Activated naive CD8-positive, alpha-beta T cell treated with anti-CD3 and anti-CD28 coated beads for 36 hours (primary cell): ENCODE results near the gene HOXD9. TPM values are rescaled to one million over a fixed set of nuclear protein-coding genes. Genes with fewer than 3 reads are reported as not detected.

Source experiments
- DNase-seq: peaks from one replicate; pipeline ENCODE4 v3.0.0; 2021
- H3K27ac Mint-ChIP-seq: one replicate; pipeline ENCODE4 v1.8.0; 2022; ENCODE audit warnings: mild to moderate bottlenecking, moderate library complexity, mixed read lengths
- H3K27me3 Mint-ChIP-seq: one replicate; pipeline ENCODE4 v1.8.0; 2022; ENCODE audit warnings: mild to moderate bottlenecking, mixed read lengths
- H3K36me3 Mint-ChIP-seq: one replicate; pipeline ENCODE4 v1.8.0; 2021; ENCODE audit warnings: mild to moderate bottlenecking, mixed read lengths
- H3K4me1 Mint-ChIP-seq: one replicate; pipeline ENCODE4 v1.8.0; 2021; ENCODE audit warnings: mixed read lengths
- H3K4me3 Mint-ChIP-seq: one replicate; pipeline ENCODE4 v1.8.0; 2022; ENCODE audit warnings: mild to moderate bottlenecking, moderate library complexity, mixed read lengths
- H3K9me3 Mint-ChIP-seq: one replicate; pipeline ENCODE4 v1.8.0; 2022; ENCODE audit warnings: mixed read lengths
- total RNA-seq, 2 experiments: library from RNA; stranded (reverse); gene quantifications; one replicate each; pipeline ENCODE4 v1.2.3, GENCODE V29; 2021

HOXD9 gene
- total RNA-seq, 2 experiments from 2014 or later: not detected

DNA sequence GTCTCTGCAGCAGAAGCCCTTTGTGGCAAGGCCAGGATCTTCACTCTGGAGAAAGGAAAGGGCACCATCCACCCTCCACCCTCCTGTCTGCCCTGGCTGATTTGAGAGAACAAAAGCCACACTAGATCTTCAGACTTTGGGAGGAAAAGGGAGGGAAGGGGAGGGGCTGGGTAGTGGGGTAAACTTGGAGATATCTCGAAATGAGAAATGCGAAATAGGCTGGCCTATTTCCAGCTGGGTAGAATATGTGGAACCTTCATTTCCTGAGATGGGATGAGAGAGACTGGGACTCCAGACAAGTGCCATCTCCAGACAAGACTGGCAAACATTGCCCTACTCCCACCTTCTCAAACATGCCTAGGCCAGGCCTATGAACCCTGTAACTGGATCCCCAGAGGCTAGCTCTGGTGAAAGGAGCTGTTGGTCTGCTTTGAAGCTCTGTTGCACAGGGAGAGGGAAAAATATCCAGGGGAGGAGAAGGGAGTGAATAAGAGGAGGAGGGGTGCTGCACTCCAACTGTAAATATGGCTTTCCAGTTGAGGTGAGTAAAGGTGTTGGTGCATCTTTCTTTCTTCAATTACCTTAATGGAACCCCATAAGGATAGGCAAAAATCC lies 21.2 kb upstream of the HOXD9 start:
- H3K4me1 Mint-ChIP-seq: peaks cover 32% of the 10 kb centered on the region
- H3K27me3 Mint-ChIP-seq: peaks cover 98% of the 10 kb centered on the region
- no peak for DNase-seq
- peaks cover 2% of the 10 kb centered on the region for H3K9me3 Mint-ChIP-seq
- no peak overlapping the region for H3K4me3 Mint-ChIP-seq
- H3K27ac Mint-ChIP-seq: no peak overlapping the region
- peaks cover 3% of the 10 kb centered on the region for H3K36me3 Mint-ChIP-seq

DNA sequence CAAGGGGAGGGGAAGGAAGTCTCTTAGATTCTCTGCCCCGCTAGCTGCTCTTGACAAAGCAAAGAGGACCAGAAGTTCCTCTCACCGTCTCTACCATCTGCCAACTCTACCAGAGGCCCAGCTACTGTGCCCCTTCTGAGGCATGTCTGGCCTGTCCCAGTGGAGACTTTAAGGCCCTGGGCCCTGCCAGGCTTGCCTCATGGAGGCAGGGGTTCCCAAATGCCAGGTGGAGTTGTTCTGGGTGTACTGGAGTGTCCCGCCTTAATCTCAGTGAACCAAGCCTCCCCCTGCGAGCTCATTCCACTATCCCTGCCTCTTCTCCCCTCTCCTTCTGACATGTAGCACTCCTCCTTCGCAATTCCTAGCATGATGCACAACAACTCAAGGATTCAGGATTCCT lies 20.7 kb upstream of the HOXD9 start:
- peaks cover 29% of the 10 kb centered on the region for H3K4me1 Mint-ChIP-seq
- H3K36me3 Mint-ChIP-seq: peaks cover 4% of the 10 kb centered on the region
- H3K9me3 Mint-ChIP-seq: peaks cover 2% of the 10 kb centered on the region
- DNase-seq: no peak
- peaks cover 95% of the 10 kb centered on the region for H3K27me3 Mint-ChIP-seq
- no peak overlapping the region for H3K27ac Mint-ChIP-seq
- H3K4me3 Mint-ChIP-seq: no peak overlapping the region

DNA sequence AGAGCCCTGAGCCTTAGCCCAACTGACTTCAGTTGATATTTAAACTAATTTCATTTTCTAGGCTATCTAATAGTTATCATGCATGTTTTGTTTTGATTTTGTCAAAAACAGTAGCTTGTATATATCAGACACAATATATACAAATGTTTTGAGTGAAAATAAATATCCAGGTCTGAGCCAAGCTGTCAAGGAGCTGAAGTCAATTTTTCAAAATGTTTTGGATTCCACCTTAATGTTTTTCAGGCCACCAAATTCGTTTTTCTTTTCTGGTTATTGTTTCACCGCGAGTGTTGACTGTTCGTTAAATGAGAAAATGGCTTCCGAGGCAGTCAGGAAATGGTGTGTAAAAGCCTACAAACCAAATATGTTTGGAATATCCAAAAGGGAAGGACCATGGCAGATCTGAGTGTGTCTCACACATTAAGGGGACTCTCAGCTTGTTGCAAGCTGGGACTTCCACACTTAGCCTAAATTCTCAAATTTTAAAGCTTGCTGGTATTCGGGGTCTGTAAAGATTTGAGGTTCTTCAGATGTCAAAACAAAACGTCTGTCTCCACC lies 20.1 kb upstream of the HOXD9 start:
- H3K27me3 Mint-ChIP-seq: peaks cover 94% of the 10 kb centered on the region
- H3K9me3 Mint-ChIP-seq: peaks cover 2% of the 10 kb centered on the region
- DNase-seq: no peak
- peaks cover 27% of the 10 kb centered on the region for H3K4me1 Mint-ChIP-seq
- H3K4me3 Mint-ChIP-seq: no peak overlapping the region
- peaks cover 4% of the 10 kb centered on the region for H3K36me3 Mint-ChIP-seq
- no peak overlapping the region for H3K27ac Mint-ChIP-seq

DNA sequence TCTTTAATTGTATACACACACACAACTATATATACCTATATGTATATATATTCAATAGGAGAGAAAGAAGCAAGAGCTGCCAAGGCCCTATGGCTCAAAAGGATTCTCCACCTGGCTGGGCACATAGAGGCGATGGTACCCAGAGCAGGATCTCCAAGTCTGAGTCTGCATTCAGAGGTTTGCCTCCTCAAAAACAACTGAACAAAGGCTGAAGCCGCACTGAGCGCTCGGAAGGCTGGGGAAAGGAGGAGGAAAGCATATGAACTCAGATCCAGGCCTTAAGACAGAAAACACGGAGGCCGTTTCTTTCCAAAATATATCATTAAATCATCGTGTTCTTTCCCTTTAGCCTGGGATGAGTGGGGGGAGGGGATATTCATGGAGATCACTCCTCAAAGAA lies 19.3 kb upstream of the HOXD9 start:
- peaks cover 2% of the 10 kb centered on the region for H3K9me3 Mint-ChIP-seq
- no peak for DNase-seq
- peaks cover 22% of the 10 kb centered on the region for H3K4me1 Mint-ChIP-seq
- H3K27me3 Mint-ChIP-seq: peaks cover 88% of the 10 kb centered on the region
- H3K27ac Mint-ChIP-seq: no peak overlapping the region
- H3K4me3 Mint-ChIP-seq: no peak overlapping the region
- peaks cover 4% of the 10 kb centered on the region for H3K36me3 Mint-ChIP-seq

DNA sequence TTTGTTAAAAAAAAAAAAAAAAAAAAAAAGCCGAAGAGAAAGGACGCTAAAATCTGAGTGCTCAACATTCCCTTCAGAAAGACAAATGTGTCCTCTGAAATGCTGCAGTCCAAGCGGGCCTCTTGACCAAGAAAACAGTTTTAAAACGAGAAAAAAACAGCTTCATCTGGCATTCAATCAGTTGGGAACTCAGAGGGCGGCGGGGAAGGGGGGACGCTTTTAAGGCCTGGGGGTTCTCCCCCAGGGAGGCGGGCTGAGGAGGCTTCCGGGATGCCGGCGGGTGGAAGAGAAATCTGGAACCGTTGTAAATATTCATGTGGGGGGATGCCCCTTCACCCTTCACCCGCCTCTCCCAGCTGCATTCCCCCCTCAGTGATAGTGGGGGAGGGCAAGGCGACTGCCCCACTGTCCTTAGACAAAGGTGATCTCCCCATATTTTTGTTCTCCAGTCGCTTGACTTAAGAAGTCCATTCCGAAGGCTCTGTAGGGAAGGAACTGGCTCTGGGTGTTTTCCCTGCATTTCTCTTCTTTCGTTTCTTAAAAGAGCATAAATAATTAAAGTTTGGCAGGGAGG lies 18.7 kb upstream of the HOXD9 start:
- Mint-ChIP-seq H3K27me3 (peaks cover 88% of the 10 kb centered on the region), H3K36me3 (peaks cover 4% of the 10 kb centered on the region), H3K27ac (no peak overlapping the region), H3K4me1 (peaks cover 26% of the 10 kb centered on the region), H3K9me3 (peaks cover 3% of the 10 kb centered on the region), H3K4me3 (no peak overlapping the region)
- DNase-seq: no peak

DNA sequence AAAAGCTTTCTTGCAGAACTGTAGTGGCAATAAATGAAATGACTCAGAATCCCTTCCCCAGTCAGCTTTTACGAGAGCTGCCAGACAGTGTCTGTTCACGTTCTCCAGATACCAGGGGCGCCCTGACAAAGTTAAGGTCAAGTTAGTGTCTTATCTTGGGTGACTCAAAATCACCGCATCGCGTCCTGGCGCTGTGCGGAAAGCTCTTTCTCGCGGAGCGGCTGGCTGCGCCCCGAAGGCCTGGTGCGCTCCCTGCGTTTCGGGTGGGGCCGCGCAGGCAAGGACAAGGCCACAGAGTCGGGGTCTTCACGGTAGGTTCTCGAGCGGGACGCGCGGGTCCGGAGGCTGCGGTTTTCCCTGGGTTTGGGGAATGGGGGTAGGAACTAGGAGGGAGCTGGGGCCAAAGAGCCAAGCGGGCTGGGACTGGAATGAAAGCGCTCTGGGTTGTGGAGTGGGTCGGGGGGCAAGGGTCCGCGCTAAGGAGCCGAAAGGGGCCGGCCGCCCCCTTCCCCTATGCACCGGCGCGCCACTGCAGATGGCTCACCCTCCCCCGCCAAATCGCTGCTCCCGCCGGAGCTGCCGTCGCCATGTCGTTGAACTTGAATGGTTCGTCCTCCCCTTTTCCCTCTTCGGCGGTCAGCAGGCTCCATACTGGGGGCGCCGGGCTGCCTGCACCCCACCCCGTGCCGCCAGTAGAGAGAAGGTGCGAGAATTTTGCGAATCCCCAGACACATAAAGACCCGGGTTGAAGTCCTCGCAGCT lies 18.0 kb upstream of the HOXD9 start:
- no peak for DNase-seq
- Mint-ChIP-seq H3K27ac (no peak overlapping the region), H3K4me1 (peaks cover 30% of the 10 kb centered on the region), H3K9me3 (peaks cover 6% of the 10 kb centered on the region), H3K36me3 (peaks cover 4% of the 10 kb centered on the region), H3K4me3 (no peak overlapping the region), H3K27me3 (peaks cover 88% of the 10 kb centered on the region)

DNA sequence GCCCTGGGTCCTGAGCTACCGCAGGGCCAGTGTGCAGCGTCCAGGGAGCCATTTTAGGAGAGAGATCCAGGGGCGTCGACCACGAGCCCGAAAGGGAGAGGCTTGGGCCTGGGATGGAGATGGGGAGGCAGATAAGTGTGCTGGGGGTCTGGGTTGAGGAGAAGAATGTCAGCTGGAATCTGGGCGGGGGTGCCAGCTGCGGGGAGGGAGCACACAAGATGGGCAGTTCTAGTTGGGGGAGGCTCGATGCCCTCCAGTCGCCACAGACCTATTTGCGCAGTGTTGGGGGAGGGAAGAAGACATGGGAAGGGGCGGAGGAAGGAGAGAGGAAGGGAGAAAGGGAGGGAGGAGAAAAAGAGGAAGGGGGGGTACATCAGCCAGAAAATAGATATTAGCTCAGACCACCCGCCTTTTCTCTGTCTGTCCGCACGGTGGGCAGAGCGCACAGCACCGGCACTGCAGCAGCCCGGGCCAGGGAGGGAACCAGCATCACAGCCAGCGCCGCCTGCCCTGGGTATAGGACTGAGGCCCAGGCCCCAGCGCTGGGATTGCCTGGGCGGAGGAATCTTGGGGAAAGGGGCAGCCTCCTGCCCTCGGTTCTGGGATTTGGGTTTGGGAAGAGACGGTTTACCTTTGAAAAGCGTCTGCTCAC lies 17.3 kb upstream of the HOXD9 start:
- Mint-ChIP-seq H3K4me1 (peaks cover 30% of the 10 kb centered on the region), H3K4me3 (no peak overlapping the region), H3K36me3 (peaks cover 4% of the 10 kb centered on the region), H3K9me3 (peaks cover 6% of the 10 kb centered on the region), H3K27me3 (peaks cover 90% of the 10 kb centered on the region), H3K27ac (no peak overlapping the region)
- DNase-seq: no peak

DNA sequence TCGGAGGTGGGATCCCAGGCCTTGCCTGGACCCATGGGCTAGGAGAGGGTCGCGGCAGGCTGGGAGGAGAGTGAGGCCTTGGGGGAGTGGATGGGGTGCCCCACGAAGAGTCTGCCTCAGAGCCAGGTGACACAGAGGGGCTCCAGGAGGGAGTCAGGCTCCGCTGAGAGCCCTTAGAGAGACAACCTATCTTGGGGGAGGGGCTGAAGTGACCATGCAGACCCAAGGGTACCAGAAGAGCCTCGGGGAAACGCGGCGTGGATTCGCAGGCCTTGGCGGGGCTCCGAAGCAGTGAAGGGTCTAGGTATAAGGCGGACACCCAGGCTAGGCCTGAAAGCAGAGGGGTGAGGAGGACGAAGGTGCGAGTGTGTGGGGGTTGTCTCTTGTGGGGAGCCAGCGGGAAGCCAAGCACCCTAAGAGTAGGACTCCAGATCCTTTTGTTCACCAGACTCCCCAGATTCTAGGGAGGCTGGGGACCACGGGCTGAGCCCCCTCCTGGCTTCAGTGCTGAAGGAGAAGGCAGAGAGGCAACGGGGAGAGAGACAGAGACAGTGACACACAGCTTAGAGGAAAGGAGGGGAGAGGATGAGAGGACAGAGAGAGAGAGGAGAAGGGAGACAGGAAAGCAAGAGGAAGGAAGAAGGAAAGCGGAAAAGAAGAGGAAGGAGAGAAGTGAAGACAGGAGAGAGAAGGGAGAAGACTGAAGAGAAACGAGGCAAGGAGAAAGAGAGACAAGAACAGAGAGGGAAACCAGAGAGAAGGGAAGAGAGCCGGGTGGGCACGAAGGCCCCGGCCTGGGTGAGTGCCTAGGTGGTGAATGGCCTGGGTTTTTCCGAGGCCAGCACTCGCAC lies 16.6 kb upstream of the HOXD9 start:
- H3K9me3 Mint-ChIP-seq: peaks cover 6% of the 10 kb centered on the region
- H3K4me1 Mint-ChIP-seq: peaks cover 30% of the 10 kb centered on the region
- peak overlapping the region; percentile 61 for H3K27ac Mint-ChIP-seq
- H3K4me3 Mint-ChIP-seq: peak overlapping the region; percentile 38
- peaks cover 4% of the 10 kb centered on the region for H3K36me3 Mint-ChIP-seq
- peaks cover 90% of the 10 kb centered on the region for H3K27me3 Mint-ChIP-seq
- no peak for DNase-seq

DNA sequence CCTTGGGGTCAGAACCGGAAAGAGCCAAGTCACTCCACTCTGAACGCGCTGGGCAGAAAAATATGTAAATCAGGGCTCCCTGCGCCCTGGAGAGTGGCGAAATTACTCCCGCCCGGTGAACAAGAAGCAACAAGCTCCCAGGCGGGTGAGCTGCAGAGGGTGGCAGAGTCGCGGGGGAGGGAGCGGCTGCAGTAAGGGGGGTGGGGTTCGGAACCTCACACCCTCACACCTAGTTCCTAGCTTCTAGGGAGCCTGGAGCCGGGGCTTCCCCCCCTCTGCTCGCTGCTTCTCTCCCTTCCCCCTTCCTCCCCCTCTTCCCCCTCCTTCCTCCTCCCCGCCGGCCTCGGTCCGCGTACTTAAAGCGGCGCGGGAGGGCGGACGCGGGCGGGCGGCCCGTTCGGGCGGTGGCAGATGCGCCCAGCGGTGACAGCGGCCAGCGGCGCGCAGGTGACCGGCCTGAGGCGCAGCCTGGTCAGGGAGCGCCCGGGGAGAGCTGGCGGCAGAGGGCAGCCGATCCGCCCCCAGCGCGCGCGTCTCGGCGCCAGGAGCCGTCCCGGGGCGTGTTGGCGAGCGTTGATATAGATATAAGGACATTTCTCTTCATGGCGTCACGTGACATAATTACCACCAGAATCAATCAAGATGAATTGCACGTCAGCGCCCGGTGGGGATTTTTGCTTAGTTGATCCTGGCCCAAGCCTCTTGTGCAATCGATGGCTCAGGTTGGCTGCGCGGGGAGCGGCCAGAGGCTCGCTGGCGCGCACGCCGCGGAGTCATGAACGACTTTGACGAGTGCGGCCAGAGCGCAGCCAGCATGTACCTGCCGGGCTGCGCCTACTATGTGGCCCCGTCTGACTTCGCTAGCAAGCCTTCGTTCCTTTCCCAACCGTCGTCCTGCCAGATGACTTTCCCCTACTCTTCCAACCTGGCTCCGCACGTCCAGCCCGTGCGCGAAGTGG lies 15.7 kb upstream of the HOXD9 start, which contains the start of gene HOXD11:
TSS of gene HOXD11 (plus strand) at position 700 of the 959 bp plus-strand sequence. CDS start at position 776, 76 bp downstream.
- Mint-ChIP-seq H3K36me3 (peaks cover 4% of the 10 kb centered on the region), H3K4me1 (peaks cover 33% of the 10 kb centered on the region), H3K27ac (peak within 1 kb of the TSS; percentile 61), H3K27me3 (peaks cover 90% of the 10 kb centered on the region), H3K9me3 (peaks cover 9% of the 10 kb centered on the region), H3K4me3 (peak within 1 kb of the TSS; percentile 47)
- no peak for DNase-seq

DNA sequence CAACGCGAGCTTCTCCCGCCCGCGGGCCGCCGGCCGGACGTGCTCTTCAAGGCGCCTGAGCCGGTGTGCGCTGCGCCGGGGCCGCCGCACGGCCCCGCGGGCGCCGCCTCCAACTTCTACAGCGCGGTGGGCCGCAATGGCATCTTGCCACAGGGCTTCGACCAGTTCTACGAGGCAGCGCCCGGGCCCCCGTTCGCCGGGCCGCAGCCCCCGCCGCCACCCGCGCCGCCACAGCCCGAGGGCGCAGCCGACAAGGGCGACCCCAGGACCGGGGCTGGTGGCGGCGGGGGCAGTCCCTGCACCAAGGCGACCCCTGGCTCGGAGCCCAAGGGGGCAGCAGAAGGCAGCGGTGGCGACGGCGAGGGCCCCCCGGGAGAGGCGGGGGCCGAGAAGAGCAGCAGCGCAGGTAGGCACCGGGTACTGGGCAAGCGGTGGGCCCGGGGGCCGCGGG lies 14.8 kb upstream of the HOXD9 start:
- H3K36me3 Mint-ChIP-seq: peaks cover 4% of the 10 kb centered on the region
- DNase-seq: no peak
- H3K9me3 Mint-ChIP-seq: peaks cover 9% of the 10 kb centered on the region
- peaks cover 90% of the 10 kb centered on the region for H3K27me3 Mint-ChIP-seq
- H3K4me3 Mint-ChIP-seq: no peak overlapping the region
- H3K4me1 Mint-ChIP-seq: peaks cover 33% of the 10 kb centered on the region
- H3K27ac Mint-ChIP-seq: no peak overlapping the region

DNA sequence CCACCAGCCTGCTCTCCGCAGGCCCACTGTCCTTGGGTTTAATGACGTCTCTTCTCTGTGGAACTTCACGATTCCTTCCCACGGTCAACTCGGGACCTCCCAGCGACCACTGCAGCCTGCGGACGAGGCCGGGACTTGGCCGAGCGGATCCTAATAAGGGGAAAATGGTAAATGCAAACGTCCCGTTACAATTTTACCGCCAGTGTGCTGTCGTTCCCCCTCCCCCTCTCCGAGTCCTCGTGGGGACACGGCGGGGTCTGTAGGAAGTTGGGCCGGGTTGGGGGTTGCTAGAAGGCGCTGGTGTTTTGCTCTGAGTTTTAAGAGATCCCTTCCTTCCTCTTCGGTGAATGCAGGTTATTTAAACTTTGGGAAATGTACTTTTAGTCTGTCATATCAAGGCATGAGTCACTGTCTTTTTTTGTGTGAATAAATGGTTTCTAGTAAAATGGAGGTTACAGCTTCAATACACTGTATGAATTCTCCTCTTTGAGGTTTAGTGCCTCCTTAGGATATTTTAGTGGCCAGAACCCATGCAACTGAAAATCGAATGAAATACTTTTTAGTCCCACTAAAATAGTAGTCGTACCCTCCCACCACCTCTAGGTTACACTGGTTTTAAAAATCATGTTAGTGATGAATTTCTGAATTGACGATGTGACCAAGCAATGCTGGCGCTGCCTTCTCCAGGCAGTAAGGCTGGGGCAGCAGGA lies 13.2 kb upstream of the HOXD9 start:
- H3K4me1 Mint-ChIP-seq: peaks cover 29% of the 10 kb centered on the region
- H3K27ac Mint-ChIP-seq: peak overlapping the region; percentile 9
- peaks cover 4% of the 10 kb centered on the region for H3K36me3 Mint-ChIP-seq
- H3K27me3 Mint-ChIP-seq: peaks cover 90% of the 10 kb centered on the region
- peaks cover 10% of the 10 kb centered on the region for H3K9me3 Mint-ChIP-seq
- no peak overlapping the region for H3K4me3 Mint-ChIP-seq
- no peak for DNase-seq

DNA sequence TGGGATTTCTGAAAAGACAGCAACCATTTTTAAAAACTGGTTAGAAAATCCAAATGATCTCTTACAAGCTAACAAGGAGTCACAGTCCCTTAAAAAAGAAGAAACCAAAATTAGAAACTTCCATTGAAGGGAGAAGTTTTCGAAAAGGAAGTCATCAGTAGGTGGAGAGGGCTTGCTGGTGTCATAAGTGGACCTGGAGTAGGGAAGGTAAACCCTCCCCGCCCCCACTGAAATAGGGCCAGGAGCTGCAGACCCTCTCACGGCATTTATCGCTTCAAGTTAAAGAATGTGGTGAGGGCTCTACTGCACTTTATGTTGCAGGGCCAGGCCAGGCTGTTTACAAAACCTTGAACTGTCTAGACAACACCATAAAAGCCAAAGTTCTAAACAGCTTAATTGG lies 12.6 kb upstream of the HOXD9 start:
- Mint-ChIP-seq H3K4me1 (peaks cover 23% of the 10 kb centered on the region), H3K27me3 (peaks cover 90% of the 10 kb centered on the region), H3K4me3 (no peak overlapping the region), H3K27ac (no peak overlapping the region), H3K36me3 (peaks cover 4% of the 10 kb centered on the region), H3K9me3 (peaks cover 11% of the 10 kb centered on the region)
- DNase-seq: no peak
